Activated naive CD4-positive, alpha-beta T cell treated with anti-CD3 and anti-CD28 coated beads, Interleukin-2, amount 50 U/mL, for 16 hours (primary cell): ENCODE results near the gene WSCD2.

Experiments
- DNase-seq: peaks from one replicate; pipeline ENCODE4 v3.0.0-alpha.2; 2020

Gene WSCD2

DNA sequence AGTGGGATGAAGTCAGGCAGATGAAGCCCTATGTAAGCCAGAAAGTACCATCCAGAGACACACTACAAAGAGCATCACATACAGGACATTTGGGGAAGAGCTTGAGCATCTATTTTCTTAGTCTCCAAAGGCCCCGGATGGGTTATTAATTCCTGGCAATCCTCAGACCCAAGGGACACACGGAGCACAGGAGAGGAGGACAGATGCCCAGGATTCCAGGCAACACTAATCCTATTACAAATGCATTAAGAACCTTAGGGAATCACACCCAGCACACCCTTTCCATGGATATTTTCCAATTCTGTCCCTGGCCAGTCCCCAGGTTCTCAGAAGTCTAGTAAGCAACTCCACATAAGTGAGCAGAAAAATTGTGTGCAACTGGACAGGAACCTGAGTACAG is 144.1 kb downstream of the WSCD2 start:
- no peak for DNase-seq

DNA sequence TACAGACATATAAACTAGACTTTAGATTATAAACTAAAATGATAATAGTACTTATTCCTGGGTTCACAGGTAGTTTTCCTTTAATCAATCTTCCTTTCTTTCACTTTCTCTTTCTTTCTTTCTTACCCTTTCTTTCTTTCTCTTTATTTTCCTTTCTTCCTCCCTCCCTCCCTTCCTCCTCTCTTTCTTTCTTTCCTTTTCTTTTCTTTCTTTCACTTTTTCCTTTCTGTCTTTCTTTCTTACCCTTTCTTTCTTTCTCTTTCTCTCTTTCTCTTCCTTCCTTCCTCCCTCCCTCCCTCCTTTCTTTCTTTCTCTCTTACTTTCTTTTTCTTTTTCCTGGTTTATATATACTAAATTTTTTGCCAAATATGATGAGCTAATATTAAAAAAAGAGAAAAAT is 148.5 kb downstream of the WSCD2 start:
- DNase-seq: no peak

DNA sequence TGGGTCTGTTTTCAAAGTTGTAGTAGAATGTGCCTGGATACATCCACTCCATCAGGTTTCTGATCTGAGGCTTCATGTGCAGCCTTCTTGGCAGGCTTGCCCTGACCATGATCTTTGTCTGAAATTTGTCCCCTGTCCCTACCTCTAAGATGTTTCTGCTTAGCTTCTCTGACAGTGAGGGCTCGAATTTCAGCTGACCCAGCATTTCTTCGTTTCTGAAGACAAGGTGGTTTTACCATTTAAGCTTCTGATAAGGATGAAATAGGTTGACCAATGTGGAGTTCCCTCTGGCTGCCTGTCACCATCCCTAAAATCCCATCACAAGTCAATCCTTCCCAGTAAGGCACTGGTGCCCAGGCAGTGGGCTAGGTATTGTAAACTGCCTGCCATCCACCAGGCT is 153.1 kb downstream of the WSCD2 start:
- no peak for DNase-seq

DNA sequence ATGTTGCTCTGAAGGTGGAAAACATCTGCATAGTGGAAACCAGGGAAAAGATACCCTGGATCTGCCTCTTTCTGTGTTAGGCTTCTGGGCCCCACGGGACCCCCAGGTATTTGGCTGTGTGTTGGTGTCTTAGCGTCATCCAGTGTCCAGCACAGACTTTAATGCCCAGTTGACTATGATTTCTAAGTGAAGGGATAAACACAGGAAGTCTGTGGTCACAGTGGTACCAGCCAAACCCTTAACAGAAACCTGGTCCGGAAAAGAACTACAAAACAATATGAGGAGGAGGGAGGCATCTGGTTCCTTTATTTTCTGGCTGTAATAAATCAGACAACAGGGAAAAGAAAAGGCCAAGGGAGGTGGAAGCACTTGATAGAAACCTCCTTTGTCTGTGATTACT is 153.6 kb downstream of the WSCD2 start:
- DNase-seq: no peak

DNA sequence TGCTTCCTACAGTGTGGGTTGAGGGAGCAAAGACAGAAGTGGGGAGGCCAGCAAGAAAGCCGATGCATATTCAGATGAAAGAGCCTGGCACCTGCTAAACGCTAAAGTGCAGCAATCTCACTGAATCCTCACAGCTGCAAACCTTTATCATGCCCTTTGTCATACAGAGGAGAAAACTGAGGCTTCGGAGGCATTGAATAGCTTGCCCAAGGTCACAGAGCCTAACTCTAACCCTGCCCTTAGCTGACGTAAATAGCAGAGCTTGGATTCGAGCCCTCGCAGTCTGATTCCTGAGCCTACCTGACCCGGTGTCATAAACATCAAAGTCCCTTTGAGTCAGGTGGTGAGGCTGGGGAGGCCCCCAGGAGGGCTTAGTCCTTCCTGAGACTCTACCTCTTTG is 155.1 kb downstream of the WSCD2 start:
- DNase-seq: no peak

DNA sequence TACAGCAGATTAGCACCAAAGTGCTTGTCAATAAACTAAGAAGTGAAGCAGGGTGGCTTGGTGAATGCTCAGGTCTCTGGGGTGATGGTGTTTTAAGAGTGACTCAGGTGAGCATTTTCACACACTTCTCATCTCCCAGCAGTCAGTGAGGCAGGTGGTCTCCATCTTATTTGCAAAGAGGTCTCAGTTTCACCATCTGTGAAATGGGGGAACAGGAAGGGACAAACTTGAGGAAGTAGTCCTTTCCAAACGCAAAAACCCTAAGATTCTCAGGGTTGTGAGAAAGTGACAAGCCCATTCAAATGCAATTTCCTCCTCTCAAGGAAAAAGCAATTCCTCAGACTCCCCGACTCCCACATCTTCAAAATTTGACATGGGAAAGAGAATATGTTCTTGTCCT is 155.9 kb downstream of the WSCD2 start:
- no peak for DNase-seq

DNA sequence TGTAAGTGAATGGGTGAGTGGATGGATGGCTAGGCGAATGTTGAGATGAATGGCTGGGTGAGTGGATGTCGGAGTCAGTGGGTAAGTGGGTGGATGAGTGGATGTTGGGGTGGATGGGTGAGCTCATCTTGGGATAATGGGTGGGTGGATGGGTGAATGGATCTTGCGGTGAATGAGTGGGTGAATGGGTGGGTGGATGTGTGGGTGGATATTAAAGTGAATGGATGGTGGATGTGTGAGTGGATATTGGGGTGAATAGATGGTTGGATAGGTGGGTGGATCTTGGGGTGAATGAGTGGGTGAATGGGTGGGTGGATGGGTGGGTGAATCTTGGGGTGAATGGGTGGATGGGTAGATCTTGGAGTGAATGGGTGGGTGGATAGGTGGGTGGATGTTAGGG is 158.1 kb downstream of the WSCD2 start:
- no peak for DNase-seq

DNA sequence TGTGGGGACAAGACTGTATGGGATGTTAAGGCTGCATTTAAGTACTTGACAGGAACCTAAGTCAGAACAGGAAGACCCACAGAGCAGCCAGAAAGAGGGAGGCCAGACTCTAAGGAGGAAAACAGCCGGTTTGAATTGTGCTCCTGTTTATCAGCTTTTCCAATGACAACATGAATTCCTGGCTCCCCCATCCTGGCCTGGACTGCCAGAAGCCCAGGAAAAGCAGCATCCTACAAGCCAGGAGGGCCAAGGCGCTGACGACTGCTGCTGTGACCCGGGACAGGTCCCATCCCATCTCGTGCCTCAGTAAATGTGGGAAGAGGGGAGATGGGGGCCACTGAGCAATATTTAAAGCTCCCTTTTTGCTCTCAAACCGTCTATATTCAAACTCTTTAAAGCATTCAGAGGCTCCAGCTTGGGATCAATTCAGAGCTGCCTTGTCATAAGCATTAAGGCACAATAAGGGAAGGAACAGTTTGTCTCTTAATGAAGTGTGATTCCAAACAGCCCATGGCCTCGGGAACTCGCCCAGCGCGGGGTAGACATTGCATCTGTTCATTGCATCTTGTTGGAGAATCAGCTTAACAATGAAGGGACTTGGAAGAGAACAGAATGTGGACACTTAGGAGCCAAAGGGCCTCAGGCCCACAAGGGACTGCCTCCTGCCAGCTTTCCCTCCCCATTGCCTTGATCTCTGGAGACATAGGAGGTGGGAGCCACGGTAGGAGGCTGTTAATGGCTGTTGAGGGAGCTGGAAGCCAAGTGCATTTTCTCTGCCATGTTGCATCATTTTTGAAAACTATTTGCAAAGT is 160.5 kb downstream of the WSCD2 start:
- DNase-seq: no peak

DNA sequence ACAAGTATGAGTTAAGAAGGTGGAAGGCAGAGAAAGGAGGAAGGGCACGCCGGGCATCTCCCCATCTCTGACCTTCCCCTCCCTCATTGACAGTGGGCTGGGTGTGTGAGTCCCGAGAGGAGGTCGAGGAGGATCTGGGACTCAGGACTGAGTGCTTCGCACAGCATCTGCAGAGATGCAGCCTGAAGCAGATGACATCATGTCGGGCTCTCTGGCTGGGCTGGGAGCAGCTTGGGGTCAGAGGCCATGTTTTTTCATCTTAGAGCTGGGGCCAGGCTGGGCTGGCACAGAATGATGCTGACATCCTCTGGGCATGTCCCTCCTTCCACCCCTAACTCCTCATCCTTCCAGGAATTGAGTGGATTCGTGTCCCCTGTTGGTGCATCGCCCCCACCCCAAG is 166.6 kb downstream of the WSCD2 start:
- DNase-seq: no peak

DNA sequence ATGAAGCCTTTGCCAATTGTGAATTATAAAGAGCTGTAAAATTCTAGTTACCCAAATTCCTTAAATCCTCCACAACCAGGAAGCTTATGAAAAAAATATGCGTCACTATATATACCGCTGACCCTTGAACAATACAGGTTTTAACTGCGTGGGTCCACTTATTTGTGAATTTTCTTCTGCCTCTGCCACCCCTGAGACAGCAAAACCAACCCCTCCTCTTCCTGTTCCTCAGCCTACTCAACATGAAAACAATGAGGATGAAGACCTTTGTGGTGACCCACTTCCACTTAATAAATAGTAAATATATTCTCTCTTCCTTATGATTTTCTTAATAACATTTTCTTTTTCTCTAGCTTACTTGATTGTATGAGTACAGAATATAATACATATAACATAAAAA is 167.9 kb downstream of the WSCD2 start:
- DNase-seq: no peak

DNA sequence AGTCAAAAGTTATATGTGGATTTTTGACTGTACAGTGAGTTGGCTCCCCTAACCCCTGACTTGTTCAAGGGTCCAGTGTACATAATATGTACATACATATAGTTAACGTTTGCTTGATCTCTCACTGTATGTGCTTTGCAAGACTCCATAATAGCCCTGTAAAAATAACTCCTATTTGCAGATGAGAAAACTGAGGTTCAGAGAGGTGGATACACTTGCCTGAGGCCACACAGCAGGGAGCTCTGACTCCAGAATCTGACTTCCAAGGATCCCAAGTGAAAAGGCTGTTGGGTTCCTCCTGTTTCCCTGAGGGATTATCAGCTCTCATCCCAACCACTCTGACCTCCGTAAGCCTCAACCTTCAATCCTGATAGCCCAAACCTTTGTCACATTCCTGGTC is 168.3 kb downstream of the WSCD2 start:
- DNase-seq: no peak

DNA sequence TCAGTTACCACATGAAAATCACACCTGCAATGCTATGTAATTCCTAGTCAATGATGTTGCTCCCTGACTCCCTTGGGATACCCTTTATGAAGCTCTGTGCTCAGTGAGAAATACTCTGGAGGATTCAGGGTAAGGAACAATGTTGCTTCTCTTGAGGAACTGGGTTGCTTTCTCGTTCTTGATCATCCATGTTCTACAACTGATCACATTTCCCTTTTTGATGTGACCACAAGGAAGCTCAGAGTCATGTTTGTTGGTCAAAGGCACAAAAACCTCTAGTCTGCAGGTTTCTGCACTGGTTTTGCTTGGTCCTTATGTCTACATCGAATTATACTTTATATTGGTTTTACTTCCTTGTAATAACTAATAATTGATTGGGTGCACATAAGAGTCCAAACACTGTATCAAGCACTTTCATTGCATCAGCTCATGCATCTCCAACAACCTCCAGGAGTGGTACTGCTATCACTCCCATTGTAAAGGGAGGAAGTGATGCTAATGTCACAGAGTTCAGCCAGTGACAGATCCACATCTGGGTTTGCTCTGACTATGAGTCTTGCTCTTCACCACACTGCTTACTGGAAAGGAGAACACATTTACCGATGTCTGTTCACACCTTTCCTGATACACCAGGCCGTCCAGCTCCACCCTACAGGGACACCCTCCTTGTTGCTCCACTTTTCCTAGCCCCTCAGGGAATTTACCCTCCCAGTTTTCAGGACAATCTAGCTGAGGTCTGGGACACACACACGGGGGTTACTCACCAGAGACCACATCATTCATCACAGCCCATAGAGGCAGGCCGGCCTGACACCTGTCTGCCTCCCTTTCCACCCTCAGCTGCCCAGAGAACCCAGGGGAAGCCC is 169.0 kb downstream of the WSCD2 start:
- DNase-seq: no peak

DNA sequence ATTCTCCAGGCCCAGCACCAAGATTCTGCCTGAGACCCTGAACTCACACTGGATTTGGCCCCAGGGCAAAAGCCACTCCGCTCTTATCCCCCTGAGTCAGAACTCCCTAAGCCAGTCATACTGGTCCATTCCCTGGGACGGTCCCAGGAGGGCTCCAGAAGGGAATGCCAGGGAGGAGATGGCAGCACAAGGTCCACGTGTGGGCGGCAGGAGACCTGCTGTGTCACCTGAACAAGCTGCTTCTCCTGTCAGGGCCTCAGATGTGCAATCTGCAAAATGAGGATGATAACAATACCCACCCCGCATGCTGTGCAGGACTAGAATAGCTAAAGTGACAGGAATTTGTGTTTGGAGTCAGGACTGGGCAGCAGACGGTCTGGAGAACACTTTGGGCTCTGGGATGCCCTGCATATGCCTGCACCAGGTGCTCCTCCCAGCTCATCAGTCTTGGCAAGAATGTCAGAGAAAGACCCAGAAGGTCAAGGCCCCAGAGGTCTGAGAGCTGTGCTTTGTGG is 169.7 kb downstream of the WSCD2 start:
- no peak for DNase-seq

DNA sequence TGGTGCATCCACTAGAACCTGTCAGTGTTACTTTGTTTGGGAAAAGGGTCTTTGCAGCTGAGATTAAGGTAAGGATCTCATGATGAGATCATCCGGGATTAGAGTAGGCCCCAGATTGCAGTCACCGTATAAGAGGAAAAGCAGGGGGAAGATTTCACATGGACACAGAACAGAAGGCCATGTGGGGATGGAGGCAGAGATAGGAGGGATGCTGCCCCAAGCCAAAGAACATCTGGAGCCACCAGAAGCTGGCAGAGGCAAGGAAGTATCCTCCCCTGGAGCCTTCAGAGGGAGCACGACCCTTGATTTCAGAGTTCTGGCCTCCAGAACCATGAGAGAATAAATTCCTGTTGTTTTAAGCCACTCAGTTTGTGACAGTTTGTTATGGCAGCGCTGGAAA is 170.4 kb downstream of the WSCD2 start:
- no peak for DNase-seq
